Measurements from ENCODE around the gene MAPK14. TPM values are rescaled to one million over a fixed set of nuclear protein-coding genes. Genes with fewer than 3 reads are reported as not detected.

MAPK14 gene
- total RNA-seq, 1 experiment from 2014 or later: 50.8 TPM

GRCh38 chr6:36098253-36098919 lies 70.8 kb downstream of the MAPK14 start:
- no peak for TF ChIP-seq EZH2 (IDR thresholded peaks at IDR 0.05; ENCODE audit: borderline replicate concordance, low read depth, low read length, poor library complexity, severe bottlenecking)
- TF ChIP-seq CTCF (conservative IDR thresholded peaks at IDR 0.05; ENCODE audit: low read depth, low read length): no peak
- CTCF ChIA-PET: no interaction called here
- no TSS peak for BruUV-seq (replicated peaks)
- Histone ChIP-seq H3K9me3 (ENCODE audit: low read depth, low read length, poor library complexity, severe bottlenecking) (no peaks in the 10 kb centered on the region), H3K27ac (ENCODE audit: low read depth, low read length, poor library complexity, severe bottlenecking) (no peak overlapping the region), H3K27me3 (replicated peaks; ENCODE audit: insufficient read depth, low read depth, low read length, poor library complexity) (no peaks in the 10 kb centered on the region), H3K36me3 (ENCODE audit: insufficient read depth, low read length, poor library complexity, severe bottlenecking) (peaks cover 27% of the 10 kb centered on the region), H3K4me1 (ENCODE audit: insufficient read depth, low read length, poor library complexity, severe bottlenecking) (peaks cover 12% of the 10 kb centered on the region), H3K4me3 (ENCODE audit: low read depth, low read length, poor library complexity, severe bottlenecking) (no peak overlapping the region)
- POLR2A ChIA-PET (ENCODE audit: low non-redundant PET): no interaction called here
- intact Hi-C loops (cut with micrococcal nuclease; ENCODE audit: unreplicated experiment): loop anchor here (10.0 kb wide), 1 partner anchor 364 kb away; the partner anchor contains the start of gene ARMC12
- no peak for DNase-seq (ENCODE audit: low spot score)

GRCh38 chr6:36098920-36099647 lies 71.5 kb downstream of the MAPK14 start:
- intact Hi-C loops (cut with micrococcal nuclease; ENCODE audit: unreplicated experiment): loop anchor here (10.0 kb wide), 1 partner anchor 364 kb away; the partner anchor contains the start of gene ARMC12
- Histone ChIP-seq H3K4me3 (ENCODE audit: low read depth, low read length, poor library complexity, severe bottlenecking) (no peak overlapping the region), H3K27ac (ENCODE audit: low read depth, low read length, poor library complexity, severe bottlenecking) (no peak overlapping the region), H3K27me3 (replicated peaks; ENCODE audit: insufficient read depth, low read depth, low read length, poor library complexity) (no peaks in the 10 kb centered on the region), H3K36me3 (ENCODE audit: insufficient read depth, low read length, poor library complexity, severe bottlenecking) (peaks cover 27% of the 10 kb centered on the region), H3K9me3 (ENCODE audit: low read depth, low read length, poor library complexity, severe bottlenecking) (no peaks in the 10 kb centered on the region), H3K4me1 (ENCODE audit: insufficient read depth, low read length, poor library complexity, severe bottlenecking) (peaks cover 12% of the 10 kb centered on the region)
- no peak for TF ChIP-seq CTCF (conservative IDR thresholded peaks at IDR 0.05; ENCODE audit: low read depth, low read length)
- TF ChIP-seq EZH2 (IDR thresholded peaks at IDR 0.05; ENCODE audit: borderline replicate concordance, low read depth, low read length, poor library complexity, severe bottlenecking): no peak
- ChIA-PET CTCF (no interaction called here), POLR2A (ENCODE audit: low non-redundant PET) (interaction anchor here (0.6 kb wide), 1 partner anchor 738 kb away, joined by 3 read pairs; no protein-coding TSS in a partner anchor)
- BruUV-seq (replicated peaks): no TSS peak
- DNase-seq (ENCODE audit: low spot score): no peak

- Histone ChIP-seq H3K4me3 (ENCODE audit: low read depth, low read length, poor library complexity, severe bottlenecking) (no peak overlapping the region), H3K27me3 (replicated peaks; ENCODE audit: insufficient read depth, low read depth, low read length, poor library complexity) (no peaks in the 10 kb centered on the region), H3K4me1 (ENCODE audit: insufficient read depth, low read length, poor library complexity, severe bottlenecking) (peaks cover 10% of the 10 kb centered on the region), H3K36me3 (ENCODE audit: insufficient read depth, low read length, poor library complexity, severe bottlenecking) (peaks cover 27% of the 10 kb centered on the region), H3K9me3 (ENCODE audit: low read depth, low read length, poor library complexity, severe bottlenecking) (no peaks in the 10 kb centered on the region), H3K27ac (ENCODE audit: low read depth, low read length, poor library complexity, severe bottlenecking) (no peak overlapping the region)
- intact Hi-C loops (cut with micrococcal nuclease; ENCODE audit: unreplicated experiment): loop anchor here (10.0 kb wide), 1 partner anchor 365 kb away; the partner anchor contains the start of gene ARMC12
- no TSS peak for BruUV-seq (replicated peaks)
- TF ChIP-seq CTCF (conservative IDR thresholded peaks at IDR 0.05; ENCODE audit: low read depth, low read length) (no peak), EZH2 (IDR thresholded peaks at IDR 0.05; ENCODE audit: borderline replicate concordance, low read depth, low read length, poor library complexity, severe bottlenecking) (no peak)
- ChIA-PET CTCF (no interaction called here), POLR2A (ENCODE audit: low non-redundant PET) (no interaction called here)
- DNase-seq (ENCODE audit: low spot score): peak; percentile 57
Measured at GRCh38 chr6:36099869-36100483, 72.4 kb downstream of the MAPK14 start.

Measured in A673 (cell line).